KBM-7 (cell line): ENCODE measurements around the gene PLXDC2.

Experiments
- DNase-seq: peaks from one replicate; pipeline ENCODE4 v3.0.0-alpha.2; 2015
- in situ Hi-C: fragments of 300-500 bp; cut with MboI; formaldehyde crosslinking; loops from 2 replicates; pipeline ENCODE4 v1.14.3; 2020; ENCODE audit warnings: low sequenced_read_pairs, low pct_unique_long_range_greater_than_20kb, mixed read lengths

PLXDC2 gene

DNA sequence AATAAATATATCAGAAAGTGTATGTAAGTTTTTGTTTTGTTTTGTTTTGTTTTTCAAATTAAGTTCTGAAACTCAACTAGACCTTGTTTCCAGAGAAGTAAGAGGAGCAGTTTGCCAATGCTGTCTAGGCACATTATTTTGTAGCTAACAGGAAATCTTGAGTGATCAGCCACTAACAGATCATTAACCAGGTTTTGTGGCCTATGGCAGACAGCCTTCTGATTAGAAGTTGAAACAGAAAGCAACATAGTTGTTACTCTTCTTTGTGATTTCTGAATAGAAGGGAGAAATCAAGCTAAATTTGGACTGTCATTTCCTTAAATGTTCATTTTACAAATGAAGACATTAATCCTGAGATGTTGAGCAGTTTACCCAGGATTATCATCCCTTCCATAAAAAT is 142.6 kb downstream of the PLXDC2 start:
- in situ Hi-C loops = no loop called here
- no peak for DNase-seq

- in situ Hi-C loops = no loop called here
Observed at GRCh38 chr10:19961076-19962053, 145.1 kb downstream of the PLXDC2 start.

GRCh38 chr10:19964625-19965024 is 148.4 kb downstream of the PLXDC2 start:
- in situ Hi-C loops = no loop called here
- no peak for DNase-seq

More at GRCh38 chr10:19961076-19962053, 145.1 kb downstream of the PLXDC2 start:
- no peak for DNase-seq

- DNase-seq = no peak
- in situ Hi-C loops = no loop called here
Observed at GRCh38 chr10:19966751-19967150, 150.5 kb downstream of the PLXDC2 start.

DNA sequence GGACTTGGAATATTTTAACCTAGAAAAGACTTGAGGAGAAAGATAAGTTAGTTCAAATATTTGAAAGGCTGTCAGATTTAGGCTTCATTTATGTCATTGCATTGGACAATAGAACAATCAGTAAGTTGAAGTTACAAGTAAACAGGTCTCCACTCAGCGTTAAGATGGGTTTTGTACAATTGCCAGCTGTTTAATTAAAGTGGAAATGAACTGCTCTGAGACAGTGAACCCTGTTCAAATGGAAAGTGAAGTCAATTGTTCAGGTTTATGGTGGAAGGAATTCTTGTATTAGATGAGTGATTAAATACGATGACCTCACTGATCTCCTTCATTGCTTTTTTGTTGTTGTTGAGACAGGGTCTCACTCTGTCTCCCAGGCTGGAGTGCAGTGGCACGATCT is 151.7 kb downstream of the PLXDC2 start:
- in situ Hi-C loops = no loop called here
- DNase-seq = no peak

- in situ Hi-C loops = no loop called here
- no peak for DNase-seq
Observed at GRCh38 chr10:19968745-19969144, 152.5 kb downstream of the PLXDC2 start.

DNA sequence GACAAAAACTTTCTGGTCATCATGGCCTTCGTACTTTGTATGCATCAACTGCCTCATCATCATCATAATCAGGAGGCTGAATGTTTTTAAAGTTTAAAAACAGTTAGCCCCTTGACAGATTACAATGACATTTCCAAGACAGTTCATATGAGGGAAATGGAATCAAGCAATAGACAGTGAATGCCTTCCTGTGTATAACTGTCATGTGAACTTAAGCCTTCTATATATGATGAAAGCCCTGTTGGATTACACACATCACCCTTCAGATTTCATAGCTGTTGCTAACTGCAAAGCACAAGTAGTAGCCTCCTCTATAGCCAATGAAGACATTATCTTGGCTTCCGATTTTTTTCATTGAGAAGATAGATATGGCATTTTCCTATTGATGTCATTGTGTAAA is 154.0 kb downstream of the PLXDC2 start:
- in situ Hi-C loops = no loop called here
- no peak for DNase-seq

DNA sequence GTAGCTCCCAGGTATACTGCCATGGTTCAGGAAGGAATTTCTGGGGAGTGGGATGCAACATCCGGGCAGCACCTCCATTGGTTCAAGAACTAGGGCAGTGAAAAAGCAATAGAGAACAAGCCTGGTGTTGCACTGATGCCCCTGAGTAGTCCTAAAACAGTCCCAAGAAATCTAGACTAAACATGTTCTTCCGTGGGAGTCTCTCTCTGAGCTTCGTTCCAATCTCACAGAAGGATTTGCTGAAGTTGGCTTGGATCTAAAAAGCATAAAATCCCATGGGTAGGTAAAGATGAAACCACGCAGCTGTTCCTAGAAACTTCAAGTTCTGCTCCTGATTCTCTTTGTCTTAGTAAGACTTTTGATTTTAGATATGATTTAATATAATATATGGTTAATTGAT is 154.5 kb downstream of the PLXDC2 start:
- no peak for DNase-seq
- in situ Hi-C loops = no loop called here

- in situ Hi-C loops = no loop called here
- no peak for DNase-seq
Observed at GRCh38 chr10:19971343-19972052, 155.3 kb downstream of the PLXDC2 start.

- peak; percentile 54 for DNase-seq
Observed at GRCh38 chr10:19974138-19974537, 157.9 kb downstream of the PLXDC2 start.

GRCh38 chr10:19974554-19974953 is 158.3 kb downstream of the PLXDC2 start:
- DNase-seq = no peak
- in situ Hi-C loops = no loop called here

More at GRCh38 chr10:19974138-19974537, 157.9 kb downstream of the PLXDC2 start:
- in situ Hi-C loops = no loop called here

GRCh38 chr10:19977097-19977521 is 160.9 kb downstream of the PLXDC2 start:
- in situ Hi-C loops = no loop called here

GRCh38 chr10:19979628-19980027 is 163.4 kb downstream of the PLXDC2 start:
- in situ Hi-C loops = no loop called here
- no peak for DNase-seq

More at GRCh38 chr10:19977097-19977521, 160.9 kb downstream of the PLXDC2 start:
- no peak for DNase-seq

DNA sequence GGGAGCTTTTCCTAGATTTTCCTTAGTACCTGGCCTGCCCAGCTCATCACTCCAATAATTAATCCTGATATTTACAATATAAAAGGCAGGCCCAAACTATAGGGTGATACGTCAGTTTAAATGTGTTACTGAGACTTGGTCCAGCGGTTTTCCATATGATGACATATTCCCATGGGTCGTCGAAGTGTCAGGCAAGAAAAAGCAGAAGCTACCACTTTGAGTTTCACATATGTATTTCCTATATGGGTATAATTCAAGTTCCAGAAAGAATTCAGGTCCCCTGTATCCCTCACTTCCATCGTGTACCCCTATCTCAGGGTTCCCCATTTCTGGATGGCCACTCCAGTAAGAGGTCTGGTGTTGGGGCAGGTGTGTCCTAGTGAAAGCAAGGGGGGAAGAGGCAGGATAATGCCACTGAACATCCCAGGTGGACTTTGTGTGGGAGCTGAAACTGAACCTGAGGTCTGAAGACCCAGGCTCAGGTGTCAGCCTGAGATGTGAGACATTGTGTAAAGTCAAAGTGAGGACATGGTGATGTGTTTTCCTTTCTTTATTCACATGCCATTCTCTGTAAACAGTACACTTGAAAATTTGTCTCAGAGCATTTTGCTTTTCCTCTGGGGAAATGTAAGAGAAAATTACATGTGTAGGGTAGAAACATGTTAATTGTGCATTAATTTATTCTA is 167.8 kb downstream of the PLXDC2 start:
- in situ Hi-C loops = no loop called here
- no peak for DNase-seq

GRCh38 chr10:19985745-19986144 is 169.5 kb downstream of the PLXDC2 start:
- in situ Hi-C loops = no loop called here
- no peak for DNase-seq

DNA sequence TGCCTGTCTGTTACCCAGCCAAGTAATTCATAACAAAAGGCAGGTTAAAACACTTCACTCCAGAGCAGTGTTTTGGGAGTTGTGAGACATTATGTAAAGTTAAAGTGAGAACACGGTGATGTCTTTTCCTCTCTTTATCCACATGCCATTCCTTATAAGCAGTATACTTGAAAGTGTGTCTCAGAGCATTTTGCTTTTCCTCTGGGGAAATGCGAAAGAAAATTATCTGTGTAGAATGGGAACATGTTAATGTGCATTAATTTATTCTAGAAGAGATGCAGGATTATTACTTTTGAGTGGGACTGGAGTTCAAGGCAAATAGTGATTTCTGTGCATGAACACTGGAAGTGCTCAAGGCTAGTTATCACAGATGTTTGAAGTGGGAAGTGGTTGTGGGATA is 170.4 kb downstream of the PLXDC2 start:
- no peak for DNase-seq
- in situ Hi-C loops = no loop called here

- DNase-seq = no peak
- in situ Hi-C loops = no loop called here
Observed at GRCh38 chr10:19987931-19988330, 171.7 kb downstream of the PLXDC2 start.

- no peak for DNase-seq
- in situ Hi-C loops = no loop called here
Observed at GRCh38 chr10:19993714-19994315, 177.6 kb downstream of the PLXDC2 start.

DNA sequence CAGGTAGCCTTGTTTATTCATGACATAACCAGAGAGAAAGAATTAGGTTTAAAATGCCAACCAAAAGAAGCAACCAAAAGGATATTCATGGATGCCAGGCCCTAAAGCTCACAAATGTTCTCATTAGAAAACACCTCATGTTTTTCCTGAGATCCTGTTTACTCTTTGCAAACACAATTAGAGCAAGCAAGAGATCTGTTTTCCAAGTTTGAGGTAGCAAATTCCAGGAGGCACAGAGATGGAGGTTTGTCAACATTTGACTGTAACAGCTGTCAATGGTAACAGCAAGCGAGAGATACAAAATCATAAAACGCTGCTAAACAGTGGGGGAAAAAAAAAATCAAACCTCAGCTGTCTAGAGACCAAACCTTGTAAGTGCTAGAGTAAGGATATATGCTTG is 182.2 kb downstream of the PLXDC2 start:
- DNase-seq = no peak
- in situ Hi-C loops = no loop called here
